ENCODE data around the gene LRP1-AS.

DNA sequence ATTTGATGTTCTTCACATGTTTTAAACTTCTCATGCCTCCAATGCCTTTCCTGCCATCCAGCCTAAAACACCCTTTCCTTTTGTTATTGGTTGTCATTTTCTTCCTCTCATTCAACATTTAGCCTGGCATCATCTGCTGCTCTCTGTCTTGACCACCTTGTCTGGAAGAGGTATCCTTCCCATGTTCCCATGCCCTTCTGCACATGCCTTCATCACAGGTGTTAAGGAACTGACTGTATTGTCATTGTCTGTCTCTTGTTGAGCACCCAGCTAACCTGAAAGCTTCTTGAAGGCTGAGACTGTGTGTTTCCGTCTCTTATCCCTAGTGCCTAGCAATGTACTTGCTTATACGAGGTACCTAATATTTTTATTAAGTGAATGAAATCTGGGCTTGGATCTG, 23.6 kb downstream of the LRP1-AS start:
- TF ChIP-seq, protein P1, sequence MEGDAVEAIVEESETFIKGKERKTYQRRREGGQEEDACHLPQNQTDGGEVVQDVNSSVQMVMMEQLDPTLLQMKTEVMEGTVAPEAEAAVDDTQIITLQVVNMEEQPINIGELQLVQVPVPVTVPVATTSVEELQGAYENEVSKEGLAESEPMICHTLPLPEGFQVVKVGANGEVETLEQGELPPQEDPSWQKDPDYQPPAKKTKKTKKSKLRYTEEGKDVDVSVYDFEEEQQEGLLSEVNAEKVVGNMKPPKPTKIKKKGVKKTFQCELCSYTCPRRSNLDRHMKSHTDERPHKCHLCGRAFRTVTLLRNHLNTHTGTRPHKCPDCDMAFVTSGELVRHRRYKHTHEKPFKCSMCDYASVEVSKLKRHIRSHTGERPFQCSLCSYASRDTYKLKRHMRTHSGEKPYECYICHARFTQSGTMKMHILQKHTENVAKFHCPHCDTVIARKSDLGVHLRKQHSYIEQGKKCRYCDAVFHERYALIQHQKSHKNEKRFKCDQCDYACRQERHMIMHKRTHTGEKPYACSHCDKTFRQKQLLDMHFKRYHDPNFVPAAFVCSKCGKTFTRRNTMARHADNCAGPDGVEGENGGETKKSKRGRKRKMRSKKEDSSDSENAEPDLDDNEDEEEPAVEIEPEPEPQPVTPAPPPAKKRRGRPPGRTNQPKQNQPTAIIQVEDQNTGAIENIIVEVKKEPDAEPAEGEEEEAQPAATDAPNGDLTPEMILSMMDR (IDR thresholded peaks at IDR 0.05): no peak
- no peak for TF ChIP-seq POLR2A (IDR thresholded peaks at IDR 0.05)
